ENCODE results near the gene CHMP5.

Gene CHMP5

GRCh38 chr9:33241298-33241697, 23.6 kb upstream of the CHMP5 start:
- Histone ChIP-seq H3K4me3 (no peak overlapping the region), H3K27ac (no peak overlapping the region)

- no peak overlapping the region for H3K27ac ChIP-seq
These were observed 22.2 kb upstream of the CHMP5 start for GRCh38 chr9:33242609-33243134.

GRCh38 chr9:33244137-33244784, 20.6 kb upstream of the CHMP5 start:
- no peak overlapping the region for H3K27ac ChIP-seq
- H3K4me3 ChIP-seq: no peak overlapping the region

More at GRCh38 chr9:33242609-33243134, 22.2 kb upstream of the CHMP5 start:
- no peak overlapping the region for H3K4me3 ChIP-seq

GRCh38 chr9:33245341-33245740, 19.5 kb upstream of the CHMP5 start:
- H3K27ac ChIP-seq: no peak overlapping the region
- no peak overlapping the region for H3K4me3 ChIP-seq

GRCh38 chr9:33246269-33246860, 18.5 kb upstream of the CHMP5 start:
- no peak overlapping the region for H3K27ac ChIP-seq
- H3K4me3 ChIP-seq: no peak overlapping the region

- Histone ChIP-seq H3K4me3 (no peak overlapping the region), H3K27ac (no peak overlapping the region)
These were observed 16.2 kb upstream of the CHMP5 start for GRCh38 chr9:33248606-33249005.

GRCh38 chr9:33249087-33249658, 15.7 kb upstream of the CHMP5 start:
- peak overlapping the region in 1 of 21 experiments; percentile 47 for H3K27ac ChIP-seq
- H3K4me3 ChIP-seq: no peak overlapping the region

GRCh38 chr9:33249983-33250382, 14.9 kb upstream of the CHMP5 start:
- peak overlapping the region in 5 of 21 experiments; percentile 30 to 59 (median 46) for H3K27ac ChIP-seq

GRCh38 chr9:33250458-33250995, 14.3 kb upstream of the CHMP5 start:
- Histone ChIP-seq H3K4me3 (no peak overlapping the region), H3K27ac (peak overlapping the region in 10 of 21 experiments; percentile 10 to 59 (median 42))

More at GRCh38 chr9:33249983-33250382, 14.9 kb upstream of the CHMP5 start:
- no peak overlapping the region for H3K4me3 ChIP-seq

GRCh38 chr9:33254211-33254610, 10.6 kb upstream of the CHMP5 start:
- Histone ChIP-seq H3K27ac (peak overlapping the region in 4 of 21 experiments; percentile 26 to 66 (median 52)), H3K4me3 (no peak overlapping the region)

GRCh38 chr9:33255014-33255413, 9.8 kb upstream of the CHMP5 start:
- H3K4me3 ChIP-seq: no peak overlapping the region
- peak overlapping the region in 3 of 21 experiments; percentile 50 to 66 (median 54) for H3K27ac ChIP-seq

GRCh38 chr9:33255471-33255870, 9.4 kb upstream of the CHMP5 start:
- no peak overlapping the region for H3K4me3 ChIP-seq
- peak overlapping the region in 3 of 21 experiments; percentile 50 to 66 (median 54) for H3K27ac ChIP-seq

GRCh38 chr9:33256236-33256635, 8.6 kb upstream of the CHMP5 start:
- H3K4me3 ChIP-seq: no peak overlapping the region
- H3K27ac ChIP-seq: peak overlapping the region in 2 of 21 experiments; percentile 54 to 57

- H3K27ac ChIP-seq: peak overlapping the region in 1 of 21 experiments; percentile 13
These were observed 7.6 kb upstream of the CHMP5 start for GRCh38 chr9:33257276-33257675.

GRCh38 chr9:33260372-33260771, 4.5 kb upstream of the CHMP5 start:
- H3K27ac ChIP-seq: no peak overlapping the region

More at GRCh38 chr9:33257276-33257675, 7.6 kb upstream of the CHMP5 start:
- no peak overlapping the region for H3K4me3 ChIP-seq

GRCh38 chr9:33263131-33264002, 1.5 kb upstream of the CHMP5 start:
- peak overlapping the region; percentile 67 to 98 (median 95) for H3K27ac ChIP-seq

More at GRCh38 chr9:33260372-33260771, 4.5 kb upstream of the CHMP5 start:
- H3K4me3 ChIP-seq: no peak overlapping the region

GRCh38 chr9:33264003-33264472, 811 bp upstream of the CHMP5 start:
- Histone ChIP-seq H3K4me3 (peak overlapping the region; percentile 53 to 97 (median 83)), H3K27ac (peak overlapping the region; percentile 67 to 98 (median 95))

More at GRCh38 chr9:33263131-33264002, 1.5 kb upstream of the CHMP5 start:
- H3K4me3 ChIP-seq: peak overlapping the region; percentile 53 to 97 (median 83)

GRCh38 chr9:33265211-33265865, 489 bp downstream of the CHMP5 start:
- Histone ChIP-seq H3K27ac (peak overlapping the region; percentile 23 to 98 (median 95)), H3K4me3 (peak overlapping the region; percentile 53 to 97 (median 83))
